Astrocyte of the spinal cord (primary cell): ENCODE data around the gene SERPINB13.

ENCODE experiments used
- DNase-seq: peaks from one replicate; pipeline ENCODE4 v3.0.0; 2011; ENCODE audit warnings: low read depth, low spot score
- H3K4me3 ChIP-seq: 2 replicates; pipeline ENCODE4 v1.5.1; 2011; ENCODE audit warnings: low read depth, mild to moderate bottlenecking, low read length, moderate library complexity
- CTCF ChIP-seq: IDR thresholded peaks from 2 replicates; pipeline ENCODE4 v1.5.1; 2012; ENCODE audit warnings: low read depth, mild to moderate bottlenecking, low read length, inconsistent platforms
- in situ Hi-C: cut with HindIII; loops from 2 replicates; pipeline ENCODE4 v1.10.0; 2017; ENCODE audit warnings: low sequenced_read_pairs

Gene SERPINB13

GRCh38 chr18:63591725-63592124, 4.6 kb downstream of the SERPINB13 start:
- no peak for TF ChIP-seq CTCF
- DNase-seq, result no peak
- in situ Hi-C loops, result no loop called here
- no peak overlapping the region for H3K4me3 ChIP-seq

- in situ Hi-C loops, result no loop called here
- H3K4me3 ChIP-seq, result no peak overlapping the region
- DNase-seq, result no peak
- no peak for TF ChIP-seq CTCF
Measured at GRCh38 chr18:63592471-63592870, 5.3 kb downstream of the SERPINB13 start.

- no peak overlapping the region for H3K4me3 ChIP-seq
- TF ChIP-seq CTCF, result no peak
- in situ Hi-C loops, result no loop called here
- DNase-seq, result no peak
Measured at GRCh38 chr18:63596964-63597363, 9.8 kb downstream of the SERPINB13 start.

GRCh38 chr18:63603355-63603754, 16.2 kb downstream of the SERPINB13 start:
- no peak for TF ChIP-seq CTCF
- in situ Hi-C loops, result no loop called here
- H3K4me3 ChIP-seq, result no peak overlapping the region
- no peak for DNase-seq

GRCh38 chr18:63603772-63604171, 16.6 kb downstream of the SERPINB13 start:
- no peak overlapping the region for H3K4me3 ChIP-seq
- DNase-seq, result peak; percentile 6
- TF ChIP-seq CTCF, result no peak
- in situ Hi-C loops, result no loop called here

- in situ Hi-C loops, result no loop called here
Measured at GRCh38 chr18:63604791-63605567, 17.8 kb downstream of the SERPINB13 start.

More at GRCh38 chr18:63604791-63605567, 17.8 kb downstream of the SERPINB13 start:
- no peak for TF ChIP-seq CTCF
- no peak overlapping the region for H3K4me3 ChIP-seq
- DNase-seq, result peak; percentile 3
